Thyroid gland (tissue), 4 donors: ENCODE measurements around the gene MAPK8IP3. TPM values are rescaled to one million over a fixed set of nuclear protein-coding genes. Genes with fewer than 3 reads are reported as not detected.

Source experiments
- DNase-seq, 2 donors: peaks; one replicate each; pipeline ENCODE4 v3.0.0-alpha.2; 2019
- H3K27ac ChIP-seq, 3 donors: fragments of 200-600 bp; sonication (generic); 1 replicate in 2 of 3; 2 replicates in 1 of 3; pipeline ENCODE4 v1.5.1; 2016 to 2019; ENCODE audit warnings: mild to moderate bottlenecking in 1 of 3, moderate library complexity in 1 of 3
- H3K27me3 ChIP-seq: fragments of 200-600 bp; sonication (generic); one replicate; pipeline ENCODE4 v1.5.1; 2019
- H3K36me3 ChIP-seq, 2 donors: fragments of 200-600 bp; sonication (generic); one replicate each; pipeline ENCODE4 v1.5.1; 2016 to 2019
- H3K4me1 ChIP-seq, 2 donors: fragments of 200-600 bp; sonication (generic); one replicate each; pipeline ENCODE4 v1.5.1; 2017 to 2019
- H3K4me3 ChIP-seq, 3 donors: fragments of 200-600 bp; sonication (generic); replicated peaks in 1 of 3; 1 replicate in 2 of 3; 2 replicates in 1 of 3; pipeline ENCODE4 v1.5.1; 2016; ENCODE audit warnings: mild to moderate bottlenecking in 1 of 3
- H3K9me3 ChIP-seq: fragments of 200-600 bp; sonication (generic); one replicate; pipeline ENCODE4 v1.5.1; 2017
- POLR2A ChIP-seq, 2 donors: fragments of 450-650 bp; IDR thresholded peaks; one replicate each; pipeline ENCODE4 v1.6.1; 2017; ENCODE audit warnings: antibody characterized with exemption in 2 of 2, mild to moderate bottlenecking in 2 of 2, moderate library complexity in 1 of 2
- WGBS, 2 donors: methylation state at CpG; one replicate each; pipeline ENCODE4 v1.1.5; 2017; 5-methylcytosine and 5-hydroxymethylcytosine counted together
- intact Hi-C: fragments of 100-400 bp; cut with DNase I; formaldehyde crosslinking; loops from one replicate; pipeline ENCODE4 v1.15.1; 2023
- total RNA-seq, 4 donors: library from RNA; depleted of rRNA; stranded (reverse); fragments of >200 nt; gene quantifications; one replicate each; pipeline ENCODE4 v1.2.3, GENCODE V29; 2016
- TF ChIP-seq, protein P1 (sequence below), 6 experiments: fragments of 200-600 bp in 3 of 6; fragments of 450-650 bp in 3 of 6; sonication (generic) in 3 of 6; IDR thresholded peaks; one replicate each; pipeline ENCODE4 v1.5.1; 2016 to 2019; ENCODE audit warnings: antibody characterized with exemption in 6 of 6, mild to moderate bottlenecking in 2 of 6, inconsistent platforms in 1 of 6, moderate library complexity in 1 of 6

MAPK8IP3 gene
- total RNA-seq, 4 donors from 2014 or later, result 45.7 to 137 (median 60.4) TPM

DNA sequence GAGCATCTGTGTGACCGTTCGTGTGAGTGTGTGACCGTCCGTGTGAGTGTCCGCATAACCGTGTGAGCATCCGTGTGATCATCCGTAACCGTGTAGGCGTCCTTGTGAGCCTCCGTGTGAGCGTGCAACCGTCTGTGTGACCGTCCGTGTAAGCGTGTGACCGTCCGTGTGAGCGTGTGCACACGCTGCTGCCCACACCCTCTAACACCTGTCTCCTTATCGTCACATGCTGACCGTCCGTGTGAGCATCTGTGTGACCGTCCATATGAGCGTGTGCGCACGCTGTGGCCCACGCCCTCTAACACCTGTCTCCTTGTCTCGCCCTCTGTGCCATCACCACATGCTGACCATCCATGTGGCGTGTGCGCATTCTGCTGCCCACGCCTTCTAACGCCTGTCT, 34.2 kb downstream of the MAPK8IP3 start:
- intact Hi-C loops, result no loop called here
- Histone ChIP-seq H3K4me3 (no peak overlapping the region), H3K27me3 (no peaks in the 10 kb centered on the region), H3K27ac (no peak overlapping the region), H3K4me1 (no peaks in the 10 kb centered on the region), H3K36me3 (peaks cover 13 to 20% of the 10 kb centered on the region in 2 donors), H3K9me3 (no peaks in the 10 kb centered on the region)
- TF ChIP-seq, protein P1, sequence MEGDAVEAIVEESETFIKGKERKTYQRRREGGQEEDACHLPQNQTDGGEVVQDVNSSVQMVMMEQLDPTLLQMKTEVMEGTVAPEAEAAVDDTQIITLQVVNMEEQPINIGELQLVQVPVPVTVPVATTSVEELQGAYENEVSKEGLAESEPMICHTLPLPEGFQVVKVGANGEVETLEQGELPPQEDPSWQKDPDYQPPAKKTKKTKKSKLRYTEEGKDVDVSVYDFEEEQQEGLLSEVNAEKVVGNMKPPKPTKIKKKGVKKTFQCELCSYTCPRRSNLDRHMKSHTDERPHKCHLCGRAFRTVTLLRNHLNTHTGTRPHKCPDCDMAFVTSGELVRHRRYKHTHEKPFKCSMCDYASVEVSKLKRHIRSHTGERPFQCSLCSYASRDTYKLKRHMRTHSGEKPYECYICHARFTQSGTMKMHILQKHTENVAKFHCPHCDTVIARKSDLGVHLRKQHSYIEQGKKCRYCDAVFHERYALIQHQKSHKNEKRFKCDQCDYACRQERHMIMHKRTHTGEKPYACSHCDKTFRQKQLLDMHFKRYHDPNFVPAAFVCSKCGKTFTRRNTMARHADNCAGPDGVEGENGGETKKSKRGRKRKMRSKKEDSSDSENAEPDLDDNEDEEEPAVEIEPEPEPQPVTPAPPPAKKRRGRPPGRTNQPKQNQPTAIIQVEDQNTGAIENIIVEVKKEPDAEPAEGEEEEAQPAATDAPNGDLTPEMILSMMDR (IDR thresholded peaks at IDR 0.05), result no peak
- WGBS, 2 donors, result 97 to 98% methylated on average over 33 of the region's 33 CpGs
- no peak for DNase-seq

DNA sequence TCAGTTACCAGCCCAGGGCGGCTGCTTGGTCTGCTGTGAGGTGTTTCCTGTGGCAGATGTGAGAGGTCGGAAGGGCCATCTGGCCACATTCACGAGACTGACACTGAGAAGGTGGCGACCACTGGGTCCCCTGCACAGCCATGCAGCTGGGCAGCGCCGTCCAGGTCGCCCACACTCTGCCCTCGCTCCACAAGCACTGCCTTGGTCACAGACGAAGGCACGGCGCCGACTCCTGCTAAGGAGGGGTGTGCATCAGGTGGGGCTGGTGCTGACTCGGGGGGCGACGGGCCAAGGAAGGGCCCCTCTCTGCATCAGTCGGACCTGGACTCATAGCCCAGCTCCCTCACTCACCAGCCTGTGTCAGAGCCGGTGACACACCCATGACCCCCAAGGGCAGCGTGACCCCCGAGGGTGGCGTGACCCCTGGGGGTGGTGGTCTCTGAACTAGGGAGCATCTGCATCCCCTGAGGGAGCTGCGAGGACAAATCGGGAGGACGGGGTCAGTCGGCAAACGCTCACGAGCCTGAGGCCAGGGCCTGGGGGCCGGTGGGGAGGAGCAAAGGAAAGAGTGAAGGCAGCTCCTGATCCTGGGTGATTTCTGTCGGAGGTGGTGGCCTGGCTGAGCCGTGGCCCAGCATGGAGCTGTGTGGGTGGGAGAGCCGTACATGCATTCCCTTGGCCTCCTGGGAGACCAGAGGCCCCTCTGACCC, 34.9 kb downstream of the MAPK8IP3 start:
- no peak for DNase-seq
- TF ChIP-seq POLR2A (IDR thresholded peaks at IDR 0.05), result no peak
- TF ChIP-seq, protein P1 (IDR thresholded peaks at IDR 0.05), result no peak
- WGBS, 2 donors, result 94 to 98% methylated on average over 15 to 24 of the region's 30 CpGs
- Histone ChIP-seq H3K27me3 (no peaks in the 10 kb centered on the region), H3K4me3 (no peak overlapping the region), H3K9me3 (no peaks in the 10 kb centered on the region), H3K4me1 (no peaks in the 10 kb centered on the region), H3K27ac (no peak overlapping the region), H3K36me3 (peaks cover 13 to 22% of the 10 kb centered on the region in 2 donors)
- intact Hi-C loops, result no loop called here

DNA sequence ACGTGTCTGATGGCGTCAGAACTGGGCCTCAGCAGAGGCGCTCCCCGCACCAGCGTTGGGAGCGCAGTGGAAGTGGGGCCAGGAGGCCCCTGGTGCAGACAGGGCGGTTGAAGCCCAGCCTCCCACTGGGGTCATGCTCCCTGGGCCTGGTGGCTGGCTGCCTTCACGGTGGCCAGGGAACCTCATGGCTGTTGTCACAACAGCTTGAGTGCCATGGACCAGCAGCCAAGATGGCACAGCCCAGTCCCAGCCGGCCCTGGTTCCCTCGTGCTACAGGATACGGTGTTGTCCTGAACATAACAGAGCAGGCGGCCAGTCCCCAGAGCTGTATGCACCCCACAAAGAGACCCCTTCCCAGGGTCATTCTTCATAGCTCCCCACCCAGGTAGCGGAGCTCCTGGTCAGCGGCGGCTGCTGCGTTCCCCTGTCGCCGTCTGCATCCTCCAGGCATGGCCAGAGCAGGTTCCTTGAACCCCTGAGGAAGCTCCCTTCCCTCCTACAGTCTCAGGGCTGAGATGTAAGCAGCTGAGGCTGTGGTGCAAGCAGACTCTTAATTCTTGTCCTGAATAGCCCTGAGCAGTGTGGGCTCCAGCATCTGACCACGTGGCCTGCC, 35.7 kb downstream of the MAPK8IP3 start:
- H3K4me3 ChIP-seq, result no peak overlapping the region
- DNase-seq, result no peak
- H3K27me3 ChIP-seq, result no peaks in the 10 kb centered on the region
- H3K9me3 ChIP-seq, result no peaks in the 10 kb centered on the region
- intact Hi-C loops, result no loop called here
- TF ChIP-seq, protein P1 (IDR thresholded peaks at IDR 0.05), result no peak
- no peak for TF ChIP-seq POLR2A (IDR thresholded peaks at IDR 0.05)
- H3K27ac ChIP-seq, result no peak overlapping the region
- peaks cover 13 to 22% of the 10 kb centered on the region in 2 donors for H3K36me3 ChIP-seq
- H3K4me1 ChIP-seq, result no peaks in the 10 kb centered on the region
- 95 to 96% methylated on average over 10 to 11 of the region's 19 CpGs for WGBS, 2 donors

DNA sequence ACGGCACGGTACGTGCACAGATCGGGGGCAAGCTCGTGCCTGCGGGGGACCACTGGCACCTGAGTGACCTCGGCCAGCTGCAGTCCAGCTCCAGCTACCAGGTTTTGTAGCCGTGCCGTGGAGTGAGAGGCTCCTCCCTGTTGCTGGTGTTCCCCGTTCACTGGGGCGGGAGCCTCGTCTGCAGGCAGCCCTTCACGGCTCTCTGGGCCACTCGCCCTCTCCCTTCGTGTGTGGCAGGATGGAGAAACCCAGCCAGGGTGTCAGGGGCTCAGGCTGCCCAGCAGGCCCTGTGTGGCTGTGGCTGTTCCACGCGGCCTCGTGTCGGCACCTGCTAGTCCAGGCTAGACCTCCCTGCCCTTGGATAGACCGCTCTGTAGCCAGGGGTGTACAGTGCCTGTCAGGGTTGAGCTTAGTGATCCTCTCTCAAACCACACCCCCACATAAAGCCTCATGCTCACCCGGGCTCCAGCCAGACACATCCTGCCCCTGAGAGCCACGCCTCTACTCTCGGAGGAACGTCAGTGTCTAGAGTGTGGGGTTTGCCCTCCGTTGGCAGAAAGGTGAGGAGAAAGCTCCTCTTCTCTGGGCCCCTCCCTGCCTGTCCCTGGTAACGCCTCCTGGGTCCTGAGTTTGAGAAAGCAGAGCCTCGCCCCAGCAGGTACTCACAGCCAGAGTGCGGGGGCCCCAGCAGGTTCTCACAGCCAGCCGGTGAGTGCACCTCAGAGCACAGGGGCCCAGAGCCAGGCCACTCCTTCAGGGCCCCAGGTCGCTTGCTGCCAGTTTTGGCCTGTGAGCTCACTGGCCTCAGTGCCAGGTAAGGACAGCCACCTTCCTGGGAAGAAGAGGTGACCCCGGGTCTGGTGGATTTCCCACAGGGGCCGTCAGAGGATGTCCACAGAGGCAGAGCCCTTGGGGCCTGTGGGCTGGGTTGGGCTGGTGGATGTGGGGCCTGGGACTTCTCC, 37.7 kb downstream of the MAPK8IP3 start:
- H3K36me3 ChIP-seq, result peaks cover 28 to 40% of the 10 kb centered on the region in 2 donors
- WGBS, 2 donors, result 91% methylated on average over 13 to 23 of the region's 32 CpGs
- no peaks in the 10 kb centered on the region for H3K4me1 ChIP-seq
- H3K4me3 ChIP-seq, result no peak overlapping the region
- H3K9me3 ChIP-seq, result no peaks in the 10 kb centered on the region
- TF ChIP-seq, protein P1 (IDR thresholded peaks at IDR 0.05), result no peak
- TF ChIP-seq POLR2A (IDR thresholded peaks at IDR 0.05), result no peak
- H3K27me3 ChIP-seq, result no peaks in the 10 kb centered on the region
- DNase-seq, result no peak
- intact Hi-C loops, result no loop called here
- no peak overlapping the region for H3K27ac ChIP-seq
